MM.1S (cell line): ENCODE measurements around the gene NARF.

Experiments used
- CTCF ChIP-seq: fragments of 300-600 bp; sonication (generic); IDR thresholded peaks from 2 replicates; pipeline ENCODE4 v1.5.1; 2016; ENCODE audit warnings: antibody characterized with exemption, low read length, mixed read lengths
- EZH2 ChIP-seq: fragments of 300-600 bp; sonication (generic); optimal IDR thresholded peaks from 2 replicates; pipeline ENCODE3; 2017; ENCODE audit warnings: low read depth, mild to moderate bottlenecking, antibody characterized with exemption, low read length, mixed read lengths
- EZH2phosphoT487 ChIP-seq: fragments of 300-600 bp; sonication (generic); IDR thresholded peaks from 2 replicates; pipeline ENCODE4 v1.6.1; 2018; ENCODE audit warnings: antibody characterized with exemption, low read length

- TF ChIP-seq CTCF, result peak; percentile 20
- no peak for TF ChIP-seq EZH2
- TF ChIP-seq EZH2phosphoT487, result no peak
These were observed 9.2 kb upstream of the NARF start for GRCh38 chr17:82449131-82449882.
